Activated CD4-positive, alpha-beta T cell treated with anti-CD3 and anti-CD28 coated beads for 36 hours (primary cell): ENCODE results near the gene JAML. TPM values are rescaled to one million over a fixed set of nuclear protein-coding genes. Genes with fewer than 3 reads are reported as not detected.
A peak's percentile ranks its signal among the peaks of the same experiment; 100 is the strongest.

Source experiments
- ATAC-seq: fragments of 200-7000 bp; cut with Tn5 transposase; one replicate; pipeline ENCODE4 v1.10.0; 2021; ENCODE audit warnings: mild to moderate bottlenecking, moderate library complexity
- CTCF ChIA-PET: fragments of 350-600 bp; sonication (Branson Sonifier 250); formaldehyde crosslinking; loops from one replicate; lab custom pipeline; 2021; ENCODE audit warnings: antibody characterized with exemption; lab: Charles Lee
- POLR2A ChIA-PET: fragments of 350-600 bp; sonication (Branson Sonifier 250); formaldehyde crosslinking; loops from one replicate; lab custom pipeline; 2021; ENCODE audit warnings: antibody characterized with exemption, inconsistent platforms; lab: Charles Lee
- DNase-seq: peaks from one replicate; pipeline ENCODE4 v3.0.0-alpha.2; 2020
- H3K27ac Mint-ChIP-seq: one replicate; pipeline ENCODE4 v1.8.0; 2021; ENCODE audit warnings: mixed read lengths
- H3K27me3 Mint-ChIP-seq: one replicate; pipeline ENCODE4 v1.8.0; 2021; ENCODE audit warnings: mixed read lengths
- H3K36me3 Mint-ChIP-seq: one replicate; pipeline ENCODE4 v1.8.0; 2021; ENCODE audit warnings: low read depth, mixed read lengths
- H3K4me1 Mint-ChIP-seq: one replicate; pipeline ENCODE4 v1.8.0; 2021; ENCODE audit warnings: mixed read lengths
- H3K4me3 Mint-ChIP-seq: one replicate; pipeline ENCODE4 v1.8.0; 2021; ENCODE audit warnings: mild to moderate bottlenecking, moderate library complexity, mixed read lengths
- H3K9me3 Mint-ChIP-seq: one replicate; pipeline ENCODE4 v1.8.0; 2021; ENCODE audit warnings: low read depth, mixed read lengths
- intact Hi-C, 2 experiments: fragments of 100-400 bp; cut with DNase I in 1 of 2; cut with micrococcal nuclease in 1 of 2; formaldehyde crosslinking; loops; one replicate each; pipeline versions ENCODE4 v1.14.2 to v1.15.1; 2022 to 2024; cut with DNase I, micrococcal nuclease
- total RNA-seq, 2 experiments: library from RNA; stranded (reverse); gene quantifications; one replicate each; pipeline ENCODE4 v1.2.3, GENCODE V29; 2021

JAML gene
- total RNA-seq, 2 experiments from 2014 or later: 168 to 193 TPM

DNA sequence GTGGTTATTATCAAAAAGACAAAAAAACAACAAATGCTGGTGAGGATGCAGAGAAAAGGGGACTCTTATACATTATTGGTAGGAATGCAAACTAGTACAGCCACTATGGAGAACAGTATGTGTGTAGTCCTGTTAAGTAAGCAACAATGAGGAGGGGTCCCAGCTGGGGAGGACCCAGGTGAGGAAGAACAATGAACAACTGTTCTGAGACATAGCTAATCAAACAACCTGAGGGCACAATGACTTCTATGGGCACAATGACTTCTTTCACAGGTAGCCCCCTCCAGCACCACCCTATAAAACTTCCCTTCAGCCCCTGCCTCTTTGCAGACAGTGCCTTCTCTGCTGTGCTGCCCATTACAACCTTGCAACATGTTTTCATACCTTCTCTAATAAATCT lies 5.6 kb downstream of the JAML start:
- CTCF ChIA-PET: interaction anchor here (0.6 to 3.6 kb wide), 5 partner anchors 12 to 70 kb away, joined by 3 to 22 read pairs (median 3); no protein-coding TSS in a partner anchor
- DNase-seq (no peak), ATAC-seq (no peak)
- Mint-ChIP-seq H3K27ac (peak overlapping the region; percentile 100), H3K9me3 (no peaks in the 10 kb centered on the region), H3K36me3 (peaks cover 67% of the 10 kb centered on the region), H3K4me1 (peaks cover 87% of the 10 kb centered on the region), H3K27me3 (no peaks in the 10 kb centered on the region), H3K4me3 (peak overlapping the region; percentile 76)
- POLR2A ChIA-PET: interaction anchor here (0.6 to 0.7 kb wide), 2 partner anchors 13 to 924 kb away, joined by 4 to 8 read pairs; no protein-coding TSS in a partner anchor
- intact Hi-C loops: loop anchor here (5.0 kb wide), 2 partner anchors 218 to 232 kb away; partner anchors contain the start of genes KMT2A (in 2 of the 2) and IL10RA (in 1 of the 2)

DNA sequence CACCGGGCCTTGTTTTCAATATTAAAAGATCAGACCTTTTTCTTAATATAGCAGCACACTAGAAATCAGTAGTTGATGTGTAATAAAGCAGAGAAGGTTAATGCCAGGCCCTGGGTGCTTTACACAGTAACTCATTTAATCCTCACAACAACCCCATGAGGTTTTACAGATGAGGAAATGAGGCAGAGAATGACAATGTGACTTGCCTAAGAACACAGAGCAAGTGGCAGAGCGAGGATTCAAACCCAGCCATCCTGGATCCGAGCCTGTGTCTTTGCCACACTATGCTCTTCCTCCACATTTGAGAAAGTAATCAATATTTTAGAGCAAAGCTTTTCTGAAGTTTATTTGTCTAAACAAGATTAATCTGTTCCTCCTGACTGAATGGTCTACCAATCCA lies 7.2 kb downstream of the JAML start:
- no peaks in the 10 kb centered on the region for H3K27me3 Mint-ChIP-seq
- no peaks in the 10 kb centered on the region for H3K9me3 Mint-ChIP-seq
- CTCF ChIA-PET: interaction anchor here (0.7 to 4.7 kb wide), 7 partner anchors 8 to 289 kb away, joined by 3 to 36 read pairs (median 6); partner anchors contain the start of gene JAML
- peak overlapping the region; percentile 76 for H3K4me3 Mint-ChIP-seq
- H3K27ac Mint-ChIP-seq: peak overlapping the region; percentile 100
- peaks cover 70% of the 10 kb centered on the region for H3K36me3 Mint-ChIP-seq
- POLR2A ChIA-PET: interaction anchor here (4.5 to 4.6 kb wide), 2 partner anchors 8 to 23 kb away, joined by 23 to 44 read pairs; partner anchors contain the start of gene JAML
- ATAC-seq (peak; percentile 72), DNase-seq (peak; percentile 66)
- intact Hi-C loops: loop anchor here (1.0 to 5.0 kb wide), 12 partner anchors 8 to 230 kb away; partner anchors contain the start of genes CD3E (in 2 of the 2), JAML (in 2 of the 2), KMT2A (in 2 of the 2) and CD3D (in 1 of the 2)
- peaks cover 97% of the 10 kb centered on the region for H3K4me1 Mint-ChIP-seq

DNA sequence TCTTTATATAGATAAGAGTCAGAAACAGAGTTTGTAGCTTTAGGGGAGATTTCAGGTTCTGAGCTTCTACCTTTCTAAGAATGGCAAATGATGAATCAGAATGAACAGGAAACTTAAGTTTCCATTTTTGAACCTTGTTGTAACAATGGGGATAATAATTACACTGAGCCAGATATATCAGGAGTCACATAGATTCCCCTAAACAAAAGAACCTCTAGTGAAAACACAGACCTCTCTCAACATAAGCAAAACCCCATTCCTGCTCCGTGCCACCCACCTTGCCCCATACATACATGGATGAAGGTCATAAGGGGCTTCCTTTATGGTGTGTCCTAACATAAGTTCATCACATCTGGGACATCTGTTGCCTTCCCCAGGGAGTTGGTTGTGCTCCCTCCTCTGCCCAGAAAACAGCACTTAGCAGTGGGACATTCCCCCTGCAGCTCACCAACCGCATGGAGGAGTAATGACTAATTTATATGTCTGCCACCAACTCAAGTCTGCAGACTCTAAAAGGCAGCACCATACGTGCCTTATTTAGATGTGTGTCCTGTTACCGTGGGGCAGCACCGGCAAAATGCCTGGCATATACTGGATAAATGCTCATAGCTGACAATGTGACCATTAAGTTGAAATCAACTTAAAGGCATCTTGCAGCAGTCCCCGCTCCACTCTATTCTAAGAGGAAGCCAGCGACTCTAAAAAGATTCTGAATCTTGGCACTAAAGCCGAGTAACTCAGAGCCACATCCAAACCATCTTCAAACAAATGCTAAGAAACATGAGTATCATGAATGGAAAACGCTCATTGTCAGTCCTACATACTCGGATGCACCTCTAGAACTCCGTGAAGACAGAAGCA lies 8.0 kb downstream of the JAML start:
- ChIA-PET CTCF (interaction anchor here (0.6 to 4.7 kb wide), 14 partner anchors 9 to 79 kb away, joined by 3 to 36 read pairs (median 4); partner anchors contain the start of gene JAML), POLR2A (interaction anchor here (0.6 to 4.6 kb wide), 14 partner anchors 9 to 219 kb away, joined by 3 to 44 read pairs (median 5); partner anchors contain the start of genes CD3E and JAML)
- intact Hi-C loops: loop anchor here (1.0 to 5.0 kb wide), 12 partner anchors 8 to 230 kb away; partner anchors contain the start of genes CD3E (in 2 of the 2), JAML (in 2 of the 2), KMT2A (in 2 of the 2) and CD3D (in 1 of the 2)
- H3K4me3 Mint-ChIP-seq: peak overlapping the region; percentile 76
- peak overlapping the region; percentile 100 for H3K27ac Mint-ChIP-seq
- no peaks in the 10 kb centered on the region for H3K27me3 Mint-ChIP-seq
- DNase-seq (peak; percentile 76), ATAC-seq (peak; percentile 73)
- H3K9me3 Mint-ChIP-seq: no peaks in the 10 kb centered on the region
- H3K4me1 Mint-ChIP-seq: peaks cover 97% of the 10 kb centered on the region
- peaks cover 70% of the 10 kb centered on the region for H3K36me3 Mint-ChIP-seq

DNA sequence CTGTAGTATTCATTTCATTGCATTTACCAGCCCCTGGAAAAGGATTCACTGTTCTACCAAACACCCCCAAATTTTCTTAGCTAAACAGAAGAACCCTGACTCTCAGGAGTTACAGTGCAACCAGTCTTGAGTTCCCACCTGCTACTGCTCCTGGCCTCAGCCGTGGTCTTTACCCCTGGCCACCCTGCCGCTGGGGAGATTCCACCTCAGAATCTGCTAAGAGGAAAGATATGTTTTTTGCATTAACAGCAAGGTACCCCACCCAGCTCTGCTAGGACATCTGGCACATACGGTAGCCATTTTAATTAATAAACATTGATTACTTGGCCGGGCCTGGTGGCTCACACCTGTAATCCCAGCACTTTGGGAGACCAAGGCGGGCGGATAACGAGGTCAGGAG lies 9.0 kb downstream of the JAML start:
- no peaks in the 10 kb centered on the region for H3K9me3 Mint-ChIP-seq
- peaks cover 96% of the 10 kb centered on the region for H3K4me1 Mint-ChIP-seq
- no peaks in the 10 kb centered on the region for H3K27me3 Mint-ChIP-seq
- H3K36me3 Mint-ChIP-seq: peaks cover 73% of the 10 kb centered on the region
- peak overlapping the region; percentile 76 for H3K4me3 Mint-ChIP-seq
- H3K27ac Mint-ChIP-seq: peak overlapping the region; percentile 100
- ChIA-PET CTCF (interaction anchor here (0.6 to 4.7 kb wide), 12 partner anchors 8 to 570 kb away, joined by 3 to 36 read pairs (median 6); partner anchors contain the start of gene JAML), POLR2A (interaction anchor here (1.4 to 4.6 kb wide), 5 partner anchors 10 to 25 kb away, joined by 6 to 44 read pairs (median 14); partner anchors contain the start of gene JAML)
- ATAC-seq: no peak
- no peak for DNase-seq
- intact Hi-C loops: loop anchor here (2.0 to 5.0 kb wide), 6 partner anchors 17 to 228 kb away; partner anchors contain the start of genes CD3E (in 2 of the 2), KMT2A (in 2 of the 2), CD3D (in 1 of the 2) and IL10RA (in 1 of the 2)

DNA sequence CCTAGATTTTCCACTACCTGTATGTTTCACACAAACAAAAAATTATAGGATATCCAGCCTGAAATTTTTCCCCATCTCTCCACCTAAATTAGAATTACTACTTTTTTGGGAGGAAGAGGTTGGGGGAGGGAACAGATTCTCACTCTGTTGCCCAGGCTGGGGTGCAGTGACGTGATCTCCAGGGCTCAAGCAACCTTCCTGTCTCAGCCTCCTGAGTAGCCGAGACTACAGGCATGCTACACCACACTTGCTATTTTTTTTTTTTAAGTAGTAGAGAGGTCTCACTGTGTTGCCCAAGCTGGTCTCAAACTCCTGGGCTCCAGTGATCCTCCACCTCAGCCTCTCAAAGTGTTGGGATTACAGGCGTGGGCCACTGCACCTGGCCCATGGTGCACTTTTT lies 9.5 kb downstream of the JAML start:
- Mint-ChIP-seq H3K27me3 (no peaks in the 10 kb centered on the region), H3K4me3 (peak overlapping the region; percentile 76), H3K9me3 (no peaks in the 10 kb centered on the region), H3K36me3 (peaks cover 74% of the 10 kb centered on the region), H3K27ac (peak overlapping the region; percentile 100), H3K4me1 (peaks cover 96% of the 10 kb centered on the region)
- intact Hi-C loops: loop anchor here (5.0 kb wide), 2 partner anchors 222 to 228 kb away; partner anchors contain the start of genes KMT2A (in 2 of the 2) and IL10RA (in 1 of the 2)
- DNase-seq (peak; percentile 59), ATAC-seq (peak; percentile 8)
- ChIA-PET CTCF (interaction anchor here (1.0 to 4.7 kb wide), 10 partner anchors 7 to 144 kb away, joined by 3 to 36 read pairs (median 7); partner anchors contain the start of genes JAML and UBE4A), POLR2A (interaction anchor here (1.6 to 4.6 kb wide), 3 partner anchors 11 to 25 kb away, joined by 6 to 44 read pairs (median 23); partner anchors contain the start of gene JAML)

DNA sequence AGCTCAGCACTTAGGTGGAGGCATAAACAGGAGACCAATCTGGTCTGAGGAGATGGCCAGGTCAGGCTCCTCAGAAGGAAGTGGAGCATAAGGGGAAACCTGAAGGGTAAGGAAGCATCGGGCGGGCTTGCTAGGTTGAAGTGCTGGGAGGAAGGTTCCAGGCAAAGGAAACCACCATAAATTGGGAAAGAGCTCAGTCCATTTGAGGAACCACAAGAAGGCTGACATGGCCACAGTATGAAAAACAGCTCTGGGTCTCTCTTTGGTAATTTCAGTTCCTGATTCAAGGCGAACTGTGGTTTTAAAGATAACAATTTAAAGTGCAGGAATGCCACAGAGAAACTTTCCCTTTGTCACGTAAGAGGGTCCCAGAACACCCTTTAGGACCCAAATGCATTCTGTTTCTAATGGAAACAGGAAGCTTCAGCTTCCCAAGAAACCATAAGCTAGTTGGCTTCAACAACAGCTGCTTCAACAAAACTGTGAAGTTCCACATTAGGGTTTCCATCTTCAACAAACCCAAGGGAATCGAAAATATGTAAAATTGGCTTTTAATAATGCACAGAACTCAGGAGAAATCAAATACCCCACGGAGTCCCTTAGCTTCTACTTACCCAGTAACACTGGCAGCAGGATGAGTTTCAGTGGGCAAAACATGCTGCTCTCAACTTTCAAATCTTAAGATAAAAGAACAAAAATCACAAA lies 10.4 kb downstream of the JAML start:
- no peak for ATAC-seq
- H3K36me3 Mint-ChIP-seq: peaks cover 70% of the 10 kb centered on the region
- POLR2A ChIA-PET: interaction anchor here (0.6 to 4.6 kb wide), 7 partner anchors 10 to 153 kb away, joined by 3 to 44 read pairs (median 4); partner anchors contain the start of gene JAML
- CTCF ChIA-PET: interaction anchor here (0.8 to 4.7 kb wide), 17 partner anchors 8 to 145 kb away, joined by 3 to 36 read pairs (median 5); partner anchors contain the start of genes JAML and UBE4A
- no peak for DNase-seq
- peak overlapping the region; percentile 76 for H3K4me3 Mint-ChIP-seq
- no peaks in the 10 kb centered on the region for H3K9me3 Mint-ChIP-seq
- peaks cover 94% of the 10 kb centered on the region for H3K4me1 Mint-ChIP-seq
- intact Hi-C loops: no loop called here
- H3K27ac Mint-ChIP-seq: peak overlapping the region; percentile 100
- H3K27me3 Mint-ChIP-seq: no peaks in the 10 kb centered on the region

DNA sequence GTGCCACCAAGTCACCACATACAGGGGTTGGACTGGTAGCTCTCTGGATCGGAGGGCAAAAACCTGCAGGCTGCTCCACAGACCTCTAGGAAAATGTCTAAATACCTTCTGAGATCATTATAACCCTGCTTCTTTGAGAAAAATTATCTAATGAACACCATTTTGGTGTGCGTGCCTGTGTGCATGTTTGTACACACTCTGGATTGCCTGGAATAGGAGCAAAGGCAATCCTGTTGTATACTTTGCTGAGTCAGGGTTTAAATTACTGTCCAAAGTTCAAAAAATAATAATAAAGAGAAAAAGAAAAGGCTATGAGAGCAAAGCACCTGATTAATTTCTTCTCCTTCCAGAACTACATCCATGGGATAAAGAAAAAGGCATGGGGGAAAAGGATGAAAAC lies 11.0 kb downstream of the JAML start:
- H3K27me3 Mint-ChIP-seq: no peaks in the 10 kb centered on the region
- CTCF ChIA-PET: interaction anchor here (0.7 to 4.7 kb wide), 13 partner anchors 9 to 245 kb away, joined by 3 to 36 read pairs (median 7); partner anchors contain the start of gene JAML
- intact Hi-C loops: no loop called here
- peak overlapping the region; percentile 100 for H3K27ac Mint-ChIP-seq
- ATAC-seq (no peak), DNase-seq (no peak)
- H3K4me3 Mint-ChIP-seq: peak overlapping the region; percentile 76
- H3K4me1 Mint-ChIP-seq: peaks cover 94% of the 10 kb centered on the region
- H3K36me3 Mint-ChIP-seq: peaks cover 70% of the 10 kb centered on the region
- no peaks in the 10 kb centered on the region for H3K9me3 Mint-ChIP-seq
- POLR2A ChIA-PET: interaction anchor here (1.2 to 4.6 kb wide), 3 partner anchors 12 to 17 kb away, joined by 3 to 44 read pairs (median 4); partner anchors contain the start of gene JAML

DNA sequence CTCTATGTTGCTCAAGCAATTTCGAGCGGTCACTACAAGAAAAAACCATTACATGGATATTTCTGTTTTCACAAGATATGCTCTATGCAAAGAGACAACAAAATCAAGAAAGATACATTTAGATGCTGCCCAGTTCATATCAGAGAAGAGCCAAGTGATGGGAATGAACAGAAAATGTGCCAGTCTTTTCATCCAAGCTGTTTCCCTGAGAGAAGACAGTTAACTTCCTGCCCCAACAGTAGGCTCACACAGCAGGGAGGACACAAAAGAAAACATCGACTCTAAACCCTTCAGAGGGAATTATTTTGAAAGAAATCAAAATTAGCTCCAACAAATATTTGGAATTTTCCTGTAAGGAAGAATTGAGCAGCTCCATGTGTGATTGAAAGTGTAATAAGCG lies 11.6 kb downstream of the JAML start:
- ChIA-PET CTCF (interaction anchor here (0.7 to 2.4 kb wide), 11 partner anchors 8 to 246 kb away, joined by 3 to 15 read pairs (median 7); partner anchors contain the start of gene JAML), POLR2A (interaction anchor here (4.6 kb wide), 1 partner anchor 13 kb away, joined by 44 read pairs; the partner anchor contains the start of gene JAML)
- no peaks in the 10 kb centered on the region for H3K27me3 Mint-ChIP-seq
- DNase-seq (no peak), ATAC-seq (no peak)
- H3K4me3 Mint-ChIP-seq: peak overlapping the region; percentile 76
- H3K4me1 Mint-ChIP-seq: peaks cover 92% of the 10 kb centered on the region
- H3K36me3 Mint-ChIP-seq: peaks cover 69% of the 10 kb centered on the region
- intact Hi-C loops: no loop called here
- H3K9me3 Mint-ChIP-seq: no peaks in the 10 kb centered on the region
- H3K27ac Mint-ChIP-seq: peak overlapping the region; percentile 100

DNA sequence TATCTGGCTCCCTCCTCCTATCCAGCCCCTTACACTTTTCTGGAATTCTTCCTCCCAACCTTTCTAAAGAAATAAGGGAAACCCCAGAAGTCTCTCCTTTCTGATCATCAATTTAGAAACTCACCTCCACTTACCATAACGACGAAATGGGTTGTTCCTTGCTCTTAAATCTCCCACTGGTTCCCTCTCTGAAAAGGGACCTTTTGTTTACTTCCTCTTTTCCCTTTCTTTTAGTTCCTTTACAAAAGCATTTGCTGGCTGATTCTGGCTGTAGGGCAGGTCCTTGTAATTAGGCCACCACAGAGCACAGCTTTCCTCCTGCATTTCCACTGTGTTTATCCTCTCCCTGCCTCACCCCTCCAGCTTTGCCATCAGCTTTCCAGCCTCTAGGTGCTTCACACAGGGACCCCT lies 12.0 kb downstream of the JAML start:
- peaks cover 92% of the 10 kb centered on the region for H3K4me1 Mint-ChIP-seq
- DNase-seq (no peak), ATAC-seq (no peak)
- H3K27ac Mint-ChIP-seq: peak overlapping the region; percentile 100
- POLR2A ChIA-PET: interaction anchor here (4.6 kb wide), 1 partner anchor 13 kb away, joined by 44 read pairs; the partner anchor contains the start of gene JAML
- intact Hi-C loops: no loop called here
- no peaks in the 10 kb centered on the region for H3K27me3 Mint-ChIP-seq
- H3K4me3 Mint-ChIP-seq: peak overlapping the region; percentile 76
- CTCF ChIA-PET: interaction anchor here (0.8 to 2.7 kb wide), 6 partner anchors 10 to 27 kb away, joined by 3 to 23 read pairs (median 10); partner anchors contain the start of gene JAML
- H3K36me3 Mint-ChIP-seq: peaks cover 71% of the 10 kb centered on the region
- no peaks in the 10 kb centered on the region for H3K9me3 Mint-ChIP-seq
